Liver (tissue), 9 donors: Measurements from ENCODE around the gene GOLGA1. TPM values are rescaled to one million over a fixed set of nuclear protein-coding genes. Genes with fewer than 3 reads are reported as not detected.

ENCODE experiments used
- DNase-seq: peaks from one replicate; pipeline ENCODE4 v3.0.0-alpha.2; 2017; ENCODE audit warnings: low spot score
- H3K27ac ChIP-seq, 2 donors: one replicate each; pipeline ENCODE4 v1.7.0; 2013; ENCODE audit warnings: inconsistent platforms in 2 of 2, low read length in 2 of 2, control low read depth in 1 of 2, low read depth in 1 of 2, mild to moderate bottlenecking in 1 of 2
- H3K27me3 ChIP-seq, 4 donors: one replicate each; pipeline versions ENCODE4 v1.6.1 to v1.7.0; 2013; ENCODE audit warnings: low read length in 3 of 4, inconsistent platforms in 1 of 4, mild to moderate bottlenecking in 1 of 4, moderate library complexity in 1 of 4; ENCODE audit not compliant: control insufficient read depth in 4 of 4, insufficient read depth in 4 of 4
- H3K36me3 ChIP-seq, 4 donors: one replicate each; pipeline versions ENCODE4 v1.6.1 to v1.7.0; 2013; ENCODE audit warnings: low read length in 3 of 4, mild to moderate bottlenecking in 3 of 4, low read depth in 1 of 4, moderate library complexity in 1 of 4; ENCODE audit not compliant: control insufficient read depth in 4 of 4, insufficient read depth in 3 of 4
- H3K4me1 ChIP-seq, 4 donors: one replicate each; pipeline versions ENCODE4 v1.6.1 to v1.7.0; 2013; ENCODE audit warnings: low read length in 3 of 4, mild to moderate bottlenecking in 3 of 4, moderate library complexity in 1 of 4; ENCODE audit not compliant: control insufficient read depth in 4 of 4, insufficient read depth in 4 of 4
- H3K4me3 ChIP-seq, 3 donors: one replicate each; pipeline versions ENCODE4 v1.6.1 to v1.7.0; 2013; ENCODE audit warnings: low read length in 3 of 3, control low read depth in 1 of 3, low read depth in 1 of 3, mild to moderate bottlenecking in 1 of 3
- H3K9ac ChIP-seq, 2 donors: one replicate each; pipeline ENCODE4 v1.7.0; 2013; ENCODE audit warnings: low read length in 2 of 2, mild to moderate bottlenecking in 2 of 2, moderate library complexity in 2 of 2, control low read depth in 1 of 2, low read depth in 1 of 2
- H3K9me3 ChIP-seq, 4 donors: one replicate each; pipeline versions ENCODE4 v1.6.1 to v1.7.0; 2013; ENCODE audit warnings: low read length in 3 of 4; ENCODE audit not compliant: control insufficient read depth in 4 of 4
- ATF3 ChIP-seq: IDR thresholded peaks from 2 replicates; pipeline ENCODE4 v1.6.1; 2016; ENCODE audit warnings: antibody characterized with exemption
- EGR1 ChIP-seq, 2 donors: IDR thresholded peaks; 2 replicates each; pipeline ENCODE4 v1.6.1; 2016 to 2018; ENCODE audit warnings: antibody characterized with exemption in 2 of 2, low read depth in 2 of 2
- FOXA1 ChIP-seq: IDR thresholded peaks from 2 replicates; pipeline ENCODE4 v1.6.1; 2016; ENCODE audit warnings: antibody characterized with exemption
- FOXA2 ChIP-seq: IDR thresholded peaks from 2 replicates; pipeline ENCODE4 v1.6.1; 2016; ENCODE audit warnings: antibody characterized with exemption
- GABPA ChIP-seq, 2 donors: IDR thresholded peaks in 1 of 2; conservative IDR thresholded peaks in 1 of 2; 2 replicates each; pipeline ENCODE4 v1.6.1; 2016; ENCODE audit warnings: antibody characterized with exemption in 2 of 2, mild to moderate bottlenecking in 1 of 2, moderate library complexity in 1 of 2
- HNF4A ChIP-seq, 2 donors: conservative IDR thresholded peaks; 2 replicates each; pipeline ENCODE4 v1.6.1; 2016; ENCODE audit warnings: antibody characterized with exemption in 2 of 2, mild to moderate bottlenecking in 2 of 2
- JUND ChIP-seq, 2 donors: IDR thresholded peaks; 2 replicates each; pipeline ENCODE4 v1.6.1; 2016; ENCODE audit warnings: antibody characterized with exemption in 2 of 2
- MAX ChIP-seq: IDR thresholded peaks from 2 replicates; pipeline ENCODE4 v1.6.1; 2016; ENCODE audit warnings: antibody characterized with exemption
- NR2F2 ChIP-seq: IDR thresholded peaks from 2 replicates; pipeline ENCODE4 v1.6.1; 2016; ENCODE audit warnings: antibody characterized with exemption
- REST ChIP-seq: IDR thresholded peaks from 2 replicates; pipeline ENCODE4 v1.6.1; 2016; ENCODE audit warnings: antibody characterized with exemption, mild to moderate bottlenecking
- SP1 ChIP-seq: IDR thresholded peaks from 2 replicates; pipeline ENCODE4 v1.6.1; 2018; ENCODE audit warnings: antibody characterized with exemption, mild to moderate bottlenecking
- TAF1 ChIP-seq: conservative IDR thresholded peaks from 2 replicates; pipeline ENCODE4 v1.6.1; 2016; ENCODE audit warnings: antibody characterized with exemption, mild to moderate bottlenecking
- YY1 ChIP-seq: IDR thresholded peaks from 2 replicates; pipeline ENCODE4 v1.6.1; 2016; ENCODE audit warnings: antibody characterized with exemption, mild to moderate bottlenecking
- ZBTB33 ChIP-seq: IDR thresholded peaks from 2 replicates; pipeline ENCODE4 v1.6.1; 2016; ENCODE audit warnings: antibody characterized with exemption
- WGBS: extraction: QIAGEN DNeasy Blood & Tissue Kit; methylation state at CpG from one replicate; pipeline ENCODE4 v1.1.7; 2013; 5-methylcytosine and 5-hydroxymethylcytosine counted together
- polyA plus RNA-seq, 2 donors: library from polyadenylated mRNA; stranded (reverse) in 1 of 2; unstranded in 1 of 2; fragments of 200-250 nt in 1 of 2; fragments of >200 nt in 1 of 2; fragmentation: Nextera tagmentation in 1 of 2; extraction: Ambion mirVana in 1 of 2; gene quantifications; one replicate each; pipeline versions ENCODE4 v1.2.1 to v1.2.3, GENCODE V29; 2013 to 2015
- total RNA-seq, 2 donors: library from RNA; depleted of rRNA; stranded (reverse); fragments of >200 nt; gene quantifications; one replicate each; pipeline ENCODE4 v1.2.3, GENCODE V29; 2014
- donor health status: healthy.
- donor health status: healthy.
- donor health status: healthy.
- donor health status: healthy.
- donor health status: healthy.

The GOLGA1 gene
- total and polyA plus RNA-seq, 4 donors: 5.9 to 17.6 (median 8.9) TPM

- DNase-seq: no peak
- Histone ChIP-seq H3K9me3 (no peaks in the 10 kb centered on the region), H3K9ac (peak overlapping the region in 1 of 2 donors; percentile 86), H3K4me1 (peaks cover 0 to 21% (median 13%) of the 10 kb centered on the region in 4 donors), H3K4me3 (no peak overlapping the region), H3K27me3 (no peaks in the 10 kb centered on the region), H3K27ac (no peak overlapping the region), H3K36me3 (peaks cover 15 to 40% (median 25%) of the 10 kb centered on the region in 4 donors)
- WGBS: 73% methylated on average over 10 of the region's 10 CpGs
- TF ChIP-seq JUND (IDR thresholded peaks at IDR 0.05): no peak
- no peak for TF ChIP-seq FOXA1
- no peak for TF ChIP-seq MAX
- TF ChIP-seq GABPA (IDR thresholded peaks at IDR 0.05 in 1 of 2, conservative IDR thresholded peaks at IDR 0.05 in 1 of 2): no peak
- TF ChIP-seq NR2F2: no peak
- TF ChIP-seq TAF1: no peak
These were observed 80.9 kb downstream of the GOLGA1 start for GRCh38 chr9:124859803-124860581.

GRCh38 chr9:124858330-124859046 lies 82.4 kb downstream of the GOLGA1 start:
- WGBS: 85% methylated on average over 9 of the region's 9 CpGs
- TF ChIP-seq EGR1 (IDR thresholded peaks at IDR 0.05; ENCODE audit: low read depth in 2 of 2) (no peak), FOXA2 (no peak), ATF3 (no peak), TAF1 (no peak), YY1 (no peak), HNF4A (conservative IDR thresholded peaks at IDR 0.05) (no peak), GABPA (IDR thresholded peaks at IDR 0.05 in 1 of 2, conservative IDR thresholded peaks at IDR 0.05 in 1 of 2) (no peak), REST (no peak), SP1 (no peak), ZBTB33 (no peak)
- H3K36me3 ChIP-seq: peaks cover 15 to 40% (median 25%) of the 10 kb centered on the region in 4 donors
- H3K9ac ChIP-seq: no peak overlapping the region
- no peak overlapping the region for H3K4me3 ChIP-seq
- no peak overlapping the region for H3K27ac ChIP-seq
- H3K9me3 ChIP-seq: no peaks in the 10 kb centered on the region
- H3K27me3 ChIP-seq: no peaks in the 10 kb centered on the region
- H3K4me1 ChIP-seq: peaks cover 0 to 19% (median 13%) of the 10 kb centered on the region in 4 donors
- no peak for DNase-seq
